DMS153 treated with DMSO at 0.1 percent for 48 hours (cell line): ENCODE measurements around the gene RNF220.
"Not testable (repeated sequence)": the region's sequence is repeated elsewhere in the genome, so short reads cannot be mapped to it uniquely, and the experiment has no call there.

ENCODE experiments used
- DNase-seq: peaks from one replicate; lab custom pipeline; 2025; ENCODE audit not compliant: unreplicated experiment; lab: John Stamatoyannopoulos, UW

Gene RNF220

DNA sequence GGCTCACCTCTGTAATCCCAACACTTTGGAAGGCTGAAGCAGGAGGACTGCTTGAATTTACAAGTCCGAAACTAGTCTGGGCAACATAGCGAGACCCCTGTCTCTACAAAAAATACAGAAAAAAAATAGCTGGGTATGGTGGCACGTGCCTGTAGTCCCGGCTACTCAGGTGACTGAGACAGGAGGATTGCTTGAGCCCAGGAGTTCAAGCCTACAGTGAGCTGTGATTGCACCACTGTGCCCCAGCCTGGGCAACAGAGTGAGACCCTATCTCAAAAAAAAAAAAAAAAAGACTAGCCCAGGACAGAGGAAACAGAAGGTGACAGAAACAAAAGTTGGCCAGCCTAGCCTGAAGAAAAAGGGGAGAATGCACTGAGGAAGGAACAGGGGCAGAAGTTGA, 290.6 kb downstream of the RNF220 start:
- DNase-seq = no peak

DNA sequence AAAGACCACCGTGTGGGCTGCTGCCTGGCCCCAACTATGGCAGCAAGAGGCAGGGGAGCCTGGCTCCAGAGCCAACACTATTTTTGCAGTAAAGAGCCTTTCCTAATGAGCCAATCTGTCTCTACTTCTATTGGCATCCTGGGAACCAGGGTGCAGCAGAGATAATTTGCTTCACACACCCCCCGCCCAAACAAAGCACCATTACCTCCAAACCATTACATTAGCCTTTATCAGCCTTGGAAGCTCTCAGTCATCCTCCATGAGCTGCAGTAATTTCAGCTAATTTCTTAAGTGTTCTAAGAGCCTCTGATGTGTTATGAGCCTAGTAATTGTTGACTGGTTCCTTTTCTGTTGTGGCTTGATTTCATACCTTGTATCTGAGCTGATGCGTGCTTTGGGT, 291.0 kb downstream of the RNF220 start:
- no peak for DNase-seq

DNA sequence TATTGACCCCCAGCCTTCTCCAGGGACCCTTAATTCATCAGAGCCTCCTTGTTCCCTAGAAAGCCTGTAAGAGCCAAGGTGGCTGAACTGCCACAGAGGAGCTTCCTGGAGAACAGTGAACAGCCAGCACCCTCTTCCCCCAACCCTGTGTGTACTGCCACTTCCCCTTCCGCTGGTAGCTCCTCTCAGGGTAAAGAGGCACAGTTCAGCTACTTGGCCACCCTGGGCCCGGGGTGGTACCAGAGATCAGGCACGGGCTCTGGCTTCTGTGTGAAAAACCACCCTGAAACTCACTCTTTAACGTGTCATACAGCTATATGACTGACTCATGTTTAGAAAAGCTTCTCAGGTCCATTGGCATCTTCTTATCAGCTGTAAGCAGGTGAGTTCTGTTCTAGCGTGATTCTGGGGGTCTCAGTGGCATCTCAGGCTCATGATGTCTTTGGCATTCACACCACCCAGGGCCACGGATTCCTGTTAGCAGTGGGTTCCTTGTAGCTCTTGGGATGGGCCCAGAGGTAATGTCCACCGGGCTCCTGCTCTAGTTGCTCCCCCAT, 291.8 kb downstream of the RNF220 start:
- DNase-seq = no peak

DNA sequence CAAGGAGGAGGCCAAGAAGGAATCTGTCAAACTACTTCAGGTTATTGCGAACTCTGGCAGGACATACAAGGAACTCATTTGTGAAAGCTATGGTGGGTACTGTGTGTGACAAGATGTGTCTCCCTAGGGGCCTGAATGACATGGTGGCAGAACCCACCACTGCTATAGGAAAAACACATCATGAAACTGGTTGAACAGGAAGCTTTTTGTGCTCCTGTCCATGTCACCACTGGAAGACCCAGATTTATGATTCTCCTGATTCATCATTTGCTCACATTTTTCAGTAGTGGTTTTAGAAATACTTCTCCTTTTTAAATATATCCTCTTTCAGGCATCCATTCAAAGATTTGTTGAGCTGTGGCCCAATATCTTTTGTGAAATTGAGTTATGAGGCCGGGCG, 293.1 kb downstream of the RNF220 start:
- no peak for DNase-seq

DNA sequence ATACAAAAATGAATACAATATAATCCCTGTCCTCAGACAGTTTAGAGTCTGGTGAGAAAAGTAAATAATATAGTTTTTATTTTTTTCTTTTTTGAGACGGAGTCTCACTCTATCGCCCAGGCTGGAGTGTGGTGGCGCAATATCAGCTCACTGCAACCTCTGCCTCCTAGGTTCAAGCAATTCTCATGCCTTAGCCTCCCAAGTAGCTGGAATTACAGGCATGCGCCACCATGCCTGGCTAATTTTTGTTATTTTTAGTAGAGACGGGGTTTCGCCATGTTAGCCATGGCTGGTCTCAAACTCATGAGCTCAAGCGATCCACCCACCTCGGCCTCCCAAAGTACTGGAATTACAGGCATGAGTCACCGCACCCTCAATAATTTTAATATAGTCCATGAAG, 294.3 kb downstream of the RNF220 start:
- DNase-seq = not testable (repeated sequence)

DNA sequence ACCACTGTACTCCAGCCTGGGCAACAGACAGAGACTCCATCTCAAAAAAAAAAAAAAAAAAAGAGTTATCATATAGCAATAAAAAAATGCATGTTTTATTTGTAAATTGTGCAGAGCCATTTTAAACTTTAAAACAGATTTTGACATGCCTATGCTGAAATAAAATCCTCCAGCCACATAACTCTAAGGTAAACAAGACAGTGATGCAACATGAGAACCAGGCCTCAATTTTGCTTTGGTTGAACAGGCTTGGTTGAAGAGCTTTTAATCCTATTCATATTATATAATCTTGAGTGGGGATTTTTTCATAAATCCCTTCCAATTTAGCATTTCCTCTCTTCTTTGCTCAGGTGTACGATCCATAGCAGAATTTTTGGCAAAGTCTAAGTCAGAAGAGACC, 295.5 kb downstream of the RNF220 start:
- DNase-seq = no peak

DNA sequence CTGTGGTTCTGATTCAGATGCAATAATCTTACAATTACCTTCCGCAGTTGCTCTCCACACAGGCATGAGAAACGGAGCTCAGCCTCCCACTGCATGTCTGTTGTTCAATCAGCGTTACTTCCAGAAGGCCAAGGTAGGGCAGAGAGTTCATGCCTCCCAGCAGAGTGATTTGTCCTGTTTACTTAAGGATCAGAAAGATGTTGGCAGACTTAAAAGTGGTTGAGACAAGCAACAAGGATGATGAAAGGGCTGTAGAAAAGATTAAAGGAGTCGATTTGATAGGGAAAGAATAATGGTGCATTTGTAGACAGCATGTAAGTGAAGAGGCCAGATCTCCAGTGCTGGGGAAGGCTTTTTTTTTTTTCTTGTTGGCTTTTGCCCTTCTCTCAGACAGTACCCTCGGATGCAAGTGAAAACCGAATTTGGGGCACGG, 296.1 kb downstream of the RNF220 start:
- DNase-seq = no peak
